Limb (tissue), 2 donors: ENCODE measurements around the gene SKA1.
A peak's percentile ranks its signal among the peaks of the same experiment; 100 is the strongest.
"Not testable (repeated sequence)": the region's sequence is repeated elsewhere in the genome, so short reads cannot be mapped to it uniquely, and the experiment has no call there.

Source experiments
- DNase-seq, 2 donors: peaks; one replicate each; pipeline ENCODE4 v3.0.0-alpha.2; 2016; ENCODE audit errors: extremely low spot score in 2 of 2

The SKA1 gene

GRCh38 chr18:50428531-50429206, 53.8 kb downstream of the SKA1 start:
- no peak for DNase-seq

DNA sequence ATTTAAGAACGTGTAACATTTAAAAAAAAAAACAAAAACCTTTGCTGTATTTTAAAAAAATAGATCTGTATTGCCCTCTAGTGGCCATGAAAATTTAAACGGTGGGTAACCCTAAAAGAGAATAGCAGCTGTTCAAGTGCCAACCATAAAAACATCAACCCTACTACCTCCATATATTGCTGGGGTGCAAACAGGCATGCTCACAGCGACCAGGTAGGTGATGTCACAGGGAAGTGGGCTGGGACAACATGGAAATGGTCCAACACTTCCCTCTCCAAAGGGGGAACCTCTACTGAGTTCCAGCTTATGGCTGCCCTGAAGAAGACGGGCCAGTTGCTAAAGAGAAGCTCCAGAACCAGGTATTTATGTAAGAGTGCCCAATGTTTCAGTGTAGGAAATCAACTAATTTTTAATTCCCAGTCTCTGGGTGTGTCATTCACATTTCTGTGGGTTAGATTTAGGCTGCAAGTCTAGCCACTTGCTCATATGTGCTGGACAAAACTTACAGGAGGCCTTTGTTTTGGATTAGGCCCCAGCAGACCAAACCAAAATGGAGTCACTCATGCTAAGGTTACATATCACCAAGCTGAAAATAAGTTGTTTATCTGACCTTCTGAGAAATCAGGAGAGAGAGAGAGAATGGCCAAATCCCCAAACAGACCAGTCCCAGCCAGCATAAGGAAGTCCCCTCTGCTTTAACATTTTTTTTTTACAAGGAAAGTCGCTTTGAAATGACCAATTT, 54.5 kb downstream of the SKA1 start:
- peak in 1 of 2 donors; percentile 34 for DNase-seq

DNA sequence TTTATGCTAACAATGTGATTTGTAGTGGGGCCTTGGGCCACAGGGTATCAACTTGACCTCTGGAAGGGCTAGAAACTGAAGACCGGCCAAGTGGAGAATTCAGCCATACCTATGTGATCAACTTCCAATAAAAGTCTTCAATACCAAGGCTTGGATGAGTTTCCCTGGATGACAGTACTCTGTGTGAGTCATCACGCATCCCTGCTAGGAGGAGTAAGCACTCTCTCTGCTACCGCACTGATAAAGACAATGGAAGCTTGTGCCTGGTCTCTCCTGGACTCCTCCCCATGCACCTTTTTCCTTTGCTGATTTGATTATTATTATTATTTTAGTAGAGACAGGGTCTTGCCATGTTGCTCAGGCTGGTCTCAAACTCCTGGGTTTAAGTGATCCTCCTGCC, 58.1 kb downstream of the SKA1 start:
- no peak for DNase-seq

- DNase-seq, result not testable (repeated sequence)
Measured at GRCh38 chr18:50436742-50437141, 61.9 kb downstream of the SKA1 start.

GRCh38 chr18:50439460-50440015, 64.7 kb downstream of the SKA1 start:
- DNase-seq, result no peak

DNA sequence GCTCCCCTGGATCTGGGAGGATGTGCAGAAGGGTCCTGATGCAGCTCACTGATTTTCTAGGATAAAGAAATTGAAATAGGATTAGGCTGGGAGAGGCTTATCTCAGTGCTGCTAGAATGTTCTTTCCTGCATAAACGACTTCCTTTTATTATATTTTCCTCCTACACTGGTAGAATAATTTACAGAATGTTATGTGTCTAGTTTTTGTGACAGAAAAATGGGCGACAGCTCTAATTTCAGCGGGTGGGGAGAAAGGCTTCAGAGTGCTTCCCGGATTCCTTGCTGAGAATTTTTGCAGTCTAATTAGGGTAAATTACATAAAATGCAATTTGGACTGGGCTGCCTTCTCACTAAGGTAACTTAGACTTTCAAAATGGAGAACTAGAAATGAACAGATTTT, 66.2 kb downstream of the SKA1 start:
- DNase-seq, result no peak

DNA sequence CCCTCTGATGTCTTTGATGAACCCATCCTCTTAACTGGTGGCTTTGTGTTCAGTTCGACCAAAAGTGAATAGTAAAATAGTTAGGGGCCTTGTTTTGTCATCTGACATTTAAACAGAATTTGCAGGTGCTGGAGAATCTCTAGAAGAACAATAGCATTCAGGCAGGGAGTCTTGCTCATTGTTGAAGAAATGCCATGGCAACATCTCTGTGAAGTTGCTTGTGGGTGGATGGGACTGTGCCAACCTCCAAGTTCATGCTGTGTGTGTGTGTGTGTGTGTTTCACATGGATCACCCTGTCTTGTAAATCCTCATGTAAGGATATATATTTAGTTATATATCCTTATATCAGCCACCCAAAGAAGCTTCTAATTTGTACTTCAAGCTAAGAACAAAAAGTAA, 66.7 kb downstream of the SKA1 start:
- DNase-seq, result no peak
